ENCODE data around the gene CPED1.

The CPED1 gene

DNA sequence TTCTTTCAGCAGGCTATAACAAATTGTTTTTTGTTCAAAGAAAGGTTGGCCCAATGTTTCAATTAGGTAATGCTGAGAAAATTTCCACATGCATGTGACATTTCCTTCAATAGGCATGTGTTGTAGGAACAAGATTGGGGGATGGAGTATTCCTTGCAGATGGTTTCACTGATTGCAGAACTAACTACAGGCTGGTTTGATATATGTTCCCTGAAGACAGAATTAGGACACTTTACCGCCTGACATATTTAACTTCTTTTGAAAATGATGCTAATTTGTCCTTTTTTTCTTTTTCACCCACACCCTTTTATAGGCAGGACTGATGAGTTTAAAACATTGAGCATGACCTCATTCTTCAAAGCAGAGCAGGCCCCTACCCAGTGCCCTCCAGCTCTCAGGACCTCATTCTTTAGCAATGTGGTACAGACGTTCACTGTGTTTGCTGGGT lies 163.3 kb downstream of the CPED1 start (continued):
- TF ChIP-seq, protein P1, sequence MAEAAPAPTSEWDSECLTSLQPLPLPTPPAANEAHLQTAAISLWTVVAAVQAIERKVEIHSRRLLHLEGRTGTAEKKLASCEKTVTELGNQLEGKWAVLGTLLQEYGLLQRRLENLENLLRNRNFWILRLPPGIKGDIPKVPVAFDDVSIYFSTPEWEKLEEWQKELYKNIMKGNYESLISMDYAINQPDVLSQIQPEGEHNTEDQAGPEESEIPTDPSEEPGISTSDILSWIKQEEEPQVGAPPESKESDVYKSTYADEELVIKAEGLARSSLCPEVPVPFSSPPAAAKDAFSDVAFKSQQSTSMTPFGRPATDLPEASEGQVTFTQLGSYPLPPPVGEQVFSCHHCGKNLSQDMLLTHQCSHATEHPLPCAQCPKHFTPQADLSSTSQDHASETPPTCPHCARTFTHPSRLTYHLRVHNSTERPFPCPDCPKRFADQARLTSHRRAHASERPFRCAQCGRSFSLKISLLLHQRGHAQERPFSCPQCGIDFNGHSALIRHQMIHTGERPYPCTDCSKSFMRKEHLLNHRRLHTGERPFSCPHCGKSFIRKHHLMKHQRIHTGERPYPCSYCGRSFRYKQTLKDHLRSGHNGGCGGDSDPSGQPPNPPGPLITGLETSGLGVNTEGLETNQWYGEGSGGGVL (tag by site-specific recombination; IDR thresholded peaks at IDR 0.05): 0 out of 2 replicates have a peak, but pooled peaks have one; percentile 30
- no peak for TF ChIP-seq ZIC2 (tag by site-specific recombination; IDR thresholded peaks at IDR 0.05)
- TF ChIP-seq ZFP37 (tag by site-specific recombination; IDR thresholded peaks at IDR 0.05): no peak

DNA sequence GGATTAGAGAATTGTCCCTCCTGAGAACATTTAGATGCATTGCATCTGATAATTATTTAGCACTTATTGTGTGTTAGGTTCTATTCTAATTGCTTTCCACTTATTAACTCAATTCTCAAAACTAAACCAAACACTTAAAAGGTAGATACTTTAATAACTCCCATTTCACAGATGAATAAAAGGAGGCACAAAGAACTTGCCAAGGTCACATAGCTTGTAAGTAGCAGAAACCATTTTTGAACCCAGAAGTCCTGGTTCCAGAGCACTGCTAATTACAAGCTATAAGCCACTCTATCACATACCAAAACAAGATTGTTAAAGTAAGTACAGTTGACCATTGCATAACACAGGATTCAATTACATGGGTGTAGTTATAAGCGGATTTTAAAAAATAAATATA lies 164.9 kb downstream of the CPED1 start:
- H3K27ac ChIP-seq (ENCODE audit: extremely low read depth, low read depth, low read length): no peak overlapping the region
- CTCF ChIA-PET: no interaction called here
- H3K36me3 ChIP-seq (ENCODE audit: control insufficient read depth in 2 of 2, insufficient read depth in 1 of 2, low read length in 2 of 2): no peaks in the 10 kb centered on the region
- H3K9me3 ChIP-seq (ENCODE audit: control insufficient read depth, insufficient read depth, low read depth, low read length): no peaks in the 10 kb centered on the region
- TF ChIP-seq, protein P2, sequence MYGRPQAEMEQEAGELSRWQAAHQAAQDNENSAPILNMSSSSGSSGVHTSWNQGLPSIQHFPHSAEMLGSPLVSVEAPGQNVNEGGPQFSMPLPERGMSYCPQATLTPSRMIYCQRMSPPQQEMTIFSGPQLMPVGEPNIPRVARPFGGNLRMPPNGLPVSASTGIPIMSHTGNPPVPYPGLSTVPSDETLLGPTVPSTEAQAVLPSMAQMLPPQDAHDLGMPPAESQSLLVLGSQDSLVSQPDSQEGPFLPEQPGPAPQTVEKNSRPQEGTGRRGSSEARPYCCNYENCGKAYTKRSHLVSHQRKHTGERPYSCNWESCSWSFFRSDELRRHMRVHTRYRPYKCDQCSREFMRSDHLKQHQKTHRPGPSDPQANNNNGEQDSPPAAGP (tag by site-specific recombination; IDR thresholded peaks at IDR 0.05): no peak
- TF ChIP-seq ZNF544 (tag by site-specific recombination; IDR thresholded peaks at IDR 0.05): no peak
- no peak for TF ChIP-seq ZNF555 (tag by site-specific recombination; conservative IDR thresholded peaks at IDR 0.05)
- no peak for TF ChIP-seq ZNF302 (tag by site-specific recombination; IDR thresholded peaks at IDR 0.05; ENCODE audit: low read depth)
- TF ChIP-seq, protein P3, sequence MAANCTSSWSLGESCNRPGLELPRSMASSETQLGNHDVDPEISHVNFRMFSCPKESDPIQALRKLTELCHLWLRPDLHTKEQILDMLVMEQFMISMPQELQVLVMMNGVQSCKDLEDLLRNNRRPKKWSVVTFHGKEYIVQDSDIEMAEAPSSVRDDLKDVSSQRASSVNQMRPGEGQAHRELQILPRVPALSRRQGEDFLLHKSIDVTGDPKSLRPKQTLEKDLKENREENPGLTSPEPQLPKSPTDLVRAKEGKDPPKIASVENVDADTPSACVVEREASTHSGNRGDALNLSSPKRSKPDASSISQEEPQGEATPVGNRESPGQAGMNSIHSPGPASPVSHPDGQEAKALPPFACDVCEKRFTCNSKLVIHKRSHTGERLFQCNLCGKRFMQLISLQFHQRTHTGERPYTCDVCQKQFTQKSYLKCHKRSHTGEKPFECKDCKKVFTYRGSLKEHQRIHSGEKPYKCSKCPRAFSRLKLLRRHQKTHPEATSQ (tag by site-specific recombination; IDR thresholded peaks at IDR 0.05): no peak
- POLR2A ChIA-PET: no interaction called here
- no peak overlapping the region for H3K4me3 ChIP-seq (ENCODE audit: low read depth, low read length)
- H3K4me1 ChIP-seq (ENCODE audit: control insufficient read depth, insufficient read depth, low read length): no peaks in the 10 kb centered on the region

DNA sequence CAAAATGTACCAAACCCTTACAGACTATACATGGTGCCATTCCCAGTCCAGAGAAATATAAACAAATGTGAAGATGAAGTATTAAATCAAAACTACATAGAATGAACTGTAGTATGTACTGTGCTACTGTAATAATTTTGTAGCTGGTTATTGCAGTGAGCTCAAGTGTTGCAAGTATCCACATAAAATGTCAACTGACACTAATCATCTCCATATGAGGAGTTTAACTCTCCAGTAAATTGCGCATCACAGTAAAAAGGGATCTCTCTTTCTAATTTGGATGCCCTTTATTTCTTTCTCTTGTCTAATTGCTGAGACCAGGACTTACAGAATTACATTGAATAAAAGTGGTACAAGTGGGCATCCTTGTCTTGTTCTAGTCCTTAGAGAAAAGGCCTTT lies 165.5 kb downstream of the CPED1 start:
- ChIA-PET CTCF (no interaction called here), POLR2A (no interaction called here)
- Histone ChIP-seq H3K9me3 (ENCODE audit: control insufficient read depth, insufficient read depth, low read depth, low read length) (no peaks in the 10 kb centered on the region), H3K4me1 (ENCODE audit: control insufficient read depth, insufficient read depth, low read length) (no peaks in the 10 kb centered on the region), H3K36me3 (ENCODE audit: control insufficient read depth in 2 of 2, insufficient read depth in 1 of 2, low read length in 2 of 2) (no peaks in the 10 kb centered on the region), H3K27ac (ENCODE audit: extremely low read depth, low read depth, low read length) (no peak overlapping the region), H3K4me3 (ENCODE audit: low read depth, low read length) (no peak overlapping the region)
- TF ChIP-seq, protein P4, sequence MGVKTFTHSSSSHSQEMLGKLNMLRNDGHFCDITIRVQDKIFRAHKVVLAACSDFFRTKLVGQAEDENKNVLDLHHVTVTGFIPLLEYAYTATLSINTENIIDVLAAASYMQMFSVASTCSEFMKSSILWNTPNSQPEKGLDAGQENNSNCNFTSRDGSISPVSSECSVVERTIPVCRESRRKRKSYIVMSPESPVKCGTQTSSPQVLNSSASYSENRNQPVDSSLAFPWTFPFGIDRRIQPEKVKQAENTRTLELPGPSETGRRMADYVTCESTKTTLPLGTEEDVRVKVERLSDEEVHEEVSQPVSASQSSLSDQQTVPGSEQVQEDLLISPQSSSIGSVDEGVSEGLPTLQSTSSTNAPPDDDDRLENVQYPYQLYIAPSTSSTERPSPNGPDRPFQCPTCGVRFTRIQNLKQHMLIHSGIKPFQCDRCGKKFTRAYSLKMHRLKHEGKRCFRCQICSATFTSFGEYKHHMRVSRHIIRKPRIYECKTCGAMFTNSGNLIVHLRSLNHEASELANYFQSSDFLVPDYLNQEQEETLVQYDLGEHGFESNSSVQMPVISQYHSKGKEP (tag by site-specific recombination; IDR thresholded peaks at IDR 0.05): 0 out of 2 replicates have a peak, but pooled peaks have one; percentile 16
- TF ChIP-seq ZNF132 (tag by site-specific recombination; IDR thresholded peaks at IDR 0.05; ENCODE audit: borderline replicate concordance): no peak

DNA sequence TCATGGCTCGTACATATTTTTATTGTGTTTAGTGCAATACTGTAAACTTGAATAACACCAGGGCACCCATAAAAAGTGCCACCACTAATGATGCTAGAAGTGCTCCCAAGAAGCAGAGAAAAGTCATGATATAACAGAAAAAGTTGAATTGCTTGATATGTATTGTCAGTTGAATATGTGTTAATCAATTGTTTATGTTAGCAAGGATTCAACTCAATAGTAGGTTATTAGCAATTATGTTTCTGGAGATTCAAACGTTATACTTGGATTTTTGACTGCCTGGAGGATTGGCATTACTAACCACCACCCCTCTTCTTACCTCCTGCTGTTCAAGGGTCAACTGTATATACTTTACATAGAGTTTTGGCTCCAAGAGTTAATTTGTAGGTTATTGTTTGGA lies 168.3 kb downstream of the CPED1 start:
- Histone ChIP-seq H3K4me3 (ENCODE audit: low read depth, low read length) (no peak overlapping the region), H3K4me1 (ENCODE audit: control insufficient read depth, insufficient read depth, low read length) (no peaks in the 10 kb centered on the region), H3K9me3 (ENCODE audit: control insufficient read depth, insufficient read depth, low read depth, low read length) (no peaks in the 10 kb centered on the region), H3K36me3 (ENCODE audit: control insufficient read depth in 2 of 2, insufficient read depth in 1 of 2, low read length in 2 of 2) (no peaks in the 10 kb centered on the region), H3K27ac (ENCODE audit: extremely low read depth, low read depth, low read length) (no peak overlapping the region)
- TF ChIP-seq ZNF174 (tag by site-specific recombination; IDR thresholded peaks at IDR 0.05): no peak
- ChIA-PET CTCF (no interaction called here), POLR2A (no interaction called here)
